Stomach smooth muscle (tissue), 2 donors: Measurements from ENCODE around the gene KIF6.

Source experiments
- H3K27ac ChIP-seq: one replicate; pipeline ENCODE4 v1.7.0; 2013; ENCODE audit warnings: mild to moderate bottlenecking, low read length, inconsistent platforms
- H3K27me3 ChIP-seq, 2 donors: one replicate each; pipeline ENCODE4 v1.7.0; 2013; ENCODE audit warnings: low read length in 2 of 2; ENCODE audit not compliant: insufficient read depth in 2 of 2, control insufficient read depth in 1 of 2
- H3K36me3 ChIP-seq, 2 donors: one replicate each; pipeline ENCODE4 v1.7.0; 2013; ENCODE audit warnings: low read length in 2 of 2; ENCODE audit not compliant: control insufficient read depth in 2 of 2, insufficient read depth in 2 of 2
- H3K4me1 ChIP-seq: one replicate; pipeline ENCODE4 v1.7.0; 2013; ENCODE audit warnings: low read length; ENCODE audit not compliant: control insufficient read depth, insufficient read depth
- H3K4me3 ChIP-seq, 2 donors: one replicate each; pipeline ENCODE4 v1.7.0; 2013; ENCODE audit warnings: low read length in 2 of 2
- H3K9ac ChIP-seq, 2 donors: one replicate each; pipeline ENCODE4 v1.7.0; 2013; ENCODE audit warnings: low read length in 2 of 2, mild to moderate bottlenecking in 1 of 2
- H3K9me3 ChIP-seq, 2 donors: one replicate each; pipeline ENCODE4 v1.7.0; 2013; ENCODE audit warnings: low read length in 2 of 2; ENCODE audit not compliant: control insufficient read depth in 2 of 2
- donor health status: healthy.
- donor health status: Pancreatic carcinoma.

The KIF6 gene

DNA sequence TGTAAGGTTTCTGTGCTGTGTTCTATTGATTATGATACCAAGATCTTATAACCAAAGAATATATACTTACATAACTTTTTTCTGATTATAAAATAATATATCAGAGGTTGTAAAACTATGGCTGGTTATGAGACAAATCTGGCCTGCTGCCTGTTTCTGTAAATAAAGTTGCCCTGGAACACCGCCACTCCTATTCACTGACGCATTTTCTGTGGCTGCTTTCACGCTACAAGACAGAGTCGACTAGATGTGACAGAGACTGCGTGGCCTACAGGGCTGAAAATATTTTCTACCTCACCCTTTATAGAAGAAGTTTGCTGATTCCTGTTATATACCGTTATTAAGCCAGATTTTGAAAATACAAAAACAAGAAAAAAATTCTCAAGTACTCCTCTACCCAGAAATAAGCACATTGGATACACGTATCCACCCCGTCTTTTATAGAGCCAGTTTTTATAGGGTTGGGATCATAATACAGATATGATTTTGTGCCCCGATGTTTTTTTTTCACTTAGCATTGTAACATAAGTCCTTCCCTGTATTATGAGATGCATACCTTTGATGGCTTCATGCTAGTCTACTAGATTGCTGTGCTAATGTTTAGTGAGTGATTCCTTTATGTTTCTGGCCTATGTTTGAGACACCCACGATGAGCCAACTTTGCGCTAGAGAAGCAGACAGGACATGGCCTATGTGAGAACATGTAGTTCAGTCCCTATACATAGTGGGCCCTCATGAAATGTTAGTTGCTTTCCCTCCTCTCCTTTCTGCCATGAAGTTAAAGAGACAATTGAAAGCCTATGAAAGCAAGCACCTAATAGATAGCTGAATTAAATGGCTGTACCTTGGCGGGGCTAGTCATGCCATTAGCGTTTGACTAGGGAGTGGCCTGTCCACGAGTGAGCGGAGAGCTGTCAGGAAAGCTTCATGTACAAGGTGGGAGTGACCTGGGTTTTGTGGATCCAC, 304.6 kb downstream of the KIF6 start:
- Histone ChIP-seq H3K36me3 (no peaks in the 10 kb centered on the region), H3K27me3 (no peaks in the 10 kb centered on the region), H3K4me1 (peaks cover 49% of the 10 kb centered on the region), H3K9ac (peak overlapping the region; percentile 39 to 62), H3K9me3 (no peaks in the 10 kb centered on the region), H3K4me3 (no peak overlapping the region), H3K27ac (peak overlapping the region; percentile 83)

DNA sequence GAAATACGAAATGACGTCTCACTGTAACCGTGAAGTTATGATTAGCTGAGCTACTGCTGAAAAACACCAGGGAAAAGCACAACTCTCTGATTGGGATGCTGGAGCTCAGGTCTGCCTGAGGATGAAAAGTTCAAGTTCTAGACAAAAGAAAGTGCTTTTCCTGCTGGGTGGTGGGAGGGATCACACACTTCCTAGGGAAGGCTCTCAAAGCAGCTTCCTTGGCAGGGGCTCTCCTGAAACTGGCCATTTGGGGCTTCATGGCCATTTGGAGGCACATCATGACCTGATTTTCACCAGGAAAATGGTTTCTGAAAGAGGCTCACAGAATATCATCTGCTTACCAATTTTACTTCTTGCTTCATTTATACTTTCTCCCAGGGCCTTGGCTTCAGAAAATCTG, 305.6 kb downstream of the KIF6 start:
- Histone ChIP-seq H3K9me3 (no peaks in the 10 kb centered on the region), H3K27ac (peak overlapping the region; percentile 50), H3K36me3 (no peaks in the 10 kb centered on the region), H3K27me3 (no peaks in the 10 kb centered on the region), H3K4me3 (no peak overlapping the region), H3K9ac (no peak overlapping the region), H3K4me1 (peaks cover 49% of the 10 kb centered on the region)

- Histone ChIP-seq H3K27ac (peak overlapping the region; percentile 75), H3K4me3 (no peak overlapping the region), H3K9me3 (no peaks in the 10 kb centered on the region), H3K9ac (no peak overlapping the region), H3K27me3 (no peaks in the 10 kb centered on the region), H3K4me1 (peaks cover 44% of the 10 kb centered on the region), H3K36me3 (no peaks in the 10 kb centered on the region)
Measured at GRCh38 chr6:39417440-39417839, 307.8 kb downstream of the KIF6 start.

GRCh38 chr6:39416728-39417127, 308.5 kb downstream of the KIF6 start:
- H3K9me3 ChIP-seq = no peaks in the 10 kb centered on the region
- peak overlapping the region in 1 of 2 donors; percentile 2 for H3K9ac ChIP-seq
- H3K36me3 ChIP-seq = no peaks in the 10 kb centered on the region
- H3K4me3 ChIP-seq = no peak overlapping the region
- H3K27me3 ChIP-seq = no peaks in the 10 kb centered on the region
- peak overlapping the region; percentile 75 for H3K27ac ChIP-seq
- H3K4me1 ChIP-seq = peaks cover 38% of the 10 kb centered on the region

DNA sequence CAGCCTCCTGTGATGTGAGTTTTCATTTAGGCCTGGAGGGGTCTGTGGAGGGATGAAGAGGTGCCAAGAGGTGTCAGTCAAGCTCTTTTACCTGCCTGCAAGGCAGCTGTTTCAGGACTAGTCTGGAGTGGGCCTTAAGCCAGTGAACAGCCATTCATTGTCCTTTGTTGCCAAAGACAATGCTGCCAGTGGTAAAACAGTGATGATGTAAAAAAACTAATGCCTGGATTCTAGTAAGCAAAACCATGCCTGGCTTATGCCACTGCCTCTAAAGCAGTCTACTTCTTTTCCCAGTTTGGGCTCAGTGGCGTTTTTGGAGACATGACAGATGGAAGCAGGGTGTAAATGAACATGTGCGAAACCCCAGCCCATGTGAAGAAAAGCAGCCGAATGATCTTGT, 309.2 kb downstream of the KIF6 start:
- Histone ChIP-seq H3K4me3 (no peak overlapping the region), H3K9ac (peak overlapping the region in 1 of 2 donors; percentile 47), H3K36me3 (no peaks in the 10 kb centered on the region), H3K27ac (peak overlapping the region; percentile 75), H3K4me1 (peaks cover 31% of the 10 kb centered on the region), H3K27me3 (no peaks in the 10 kb centered on the region), H3K9me3 (no peaks in the 10 kb centered on the region)

GRCh38 chr6:39415482-39415881, 309.7 kb downstream of the KIF6 start:
- Histone ChIP-seq H3K4me1 (peaks cover 26% of the 10 kb centered on the region), H3K4me3 (no peak overlapping the region), H3K27me3 (no peaks in the 10 kb centered on the region), H3K27ac (peak overlapping the region; percentile 75), H3K9me3 (no peaks in the 10 kb centered on the region), H3K9ac (peak overlapping the region in 1 of 2 donors; percentile 47), H3K36me3 (no peaks in the 10 kb centered on the region)

DNA sequence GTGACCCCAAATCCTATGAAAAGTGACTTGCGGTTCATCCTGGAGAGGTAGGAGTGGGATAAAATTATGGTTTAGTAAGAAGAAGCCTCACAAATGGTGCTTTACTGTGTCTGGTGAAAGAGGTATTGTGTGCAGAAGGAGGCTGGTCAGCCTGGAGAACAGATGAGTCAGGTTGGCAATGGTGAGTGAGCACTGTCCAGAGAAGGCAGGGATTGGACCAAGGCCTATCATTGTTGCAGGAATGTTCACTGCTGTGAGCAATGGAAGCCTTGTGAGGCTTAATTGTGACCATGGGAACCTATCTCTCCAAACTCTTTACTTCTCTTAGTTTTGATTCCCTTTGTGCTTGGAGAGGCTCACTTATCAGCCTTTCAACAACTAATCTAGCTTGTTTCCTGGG, 313.7 kb downstream of the KIF6 start:
- Histone ChIP-seq H3K4me3 (no peak overlapping the region), H3K36me3 (no peaks in the 10 kb centered on the region), H3K9ac (no peak overlapping the region), H3K9me3 (no peaks in the 10 kb centered on the region), H3K27ac (no peak overlapping the region), H3K27me3 (no peaks in the 10 kb centered on the region), H3K4me1 (peaks cover 6% of the 10 kb centered on the region)

- no peak overlapping the region for H3K4me3 ChIP-seq
- H3K27ac ChIP-seq = no peak overlapping the region
- H3K27me3 ChIP-seq = no peaks in the 10 kb centered on the region
- no peak overlapping the region for H3K9ac ChIP-seq
- no peaks in the 10 kb centered on the region for H3K36me3 ChIP-seq
- no peaks in the 10 kb centered on the region for H3K9me3 ChIP-seq
- peaks cover 3% of the 10 kb centered on the region for H3K4me1 ChIP-seq
Measured at GRCh38 chr6:39411001-39411400, 314.2 kb downstream of the KIF6 start.

- no peaks in the 10 kb centered on the region for H3K36me3 ChIP-seq
- H3K27me3 ChIP-seq = no peaks in the 10 kb centered on the region
- H3K4me3 ChIP-seq = no peak overlapping the region
- no peaks in the 10 kb centered on the region for H3K4me1 ChIP-seq
- H3K9ac ChIP-seq = no peak overlapping the region
- H3K27ac ChIP-seq = no peak overlapping the region
- H3K9me3 ChIP-seq = no peaks in the 10 kb centered on the region
Measured at GRCh38 chr6:39409889-39410288, 315.3 kb downstream of the KIF6 start.

DNA sequence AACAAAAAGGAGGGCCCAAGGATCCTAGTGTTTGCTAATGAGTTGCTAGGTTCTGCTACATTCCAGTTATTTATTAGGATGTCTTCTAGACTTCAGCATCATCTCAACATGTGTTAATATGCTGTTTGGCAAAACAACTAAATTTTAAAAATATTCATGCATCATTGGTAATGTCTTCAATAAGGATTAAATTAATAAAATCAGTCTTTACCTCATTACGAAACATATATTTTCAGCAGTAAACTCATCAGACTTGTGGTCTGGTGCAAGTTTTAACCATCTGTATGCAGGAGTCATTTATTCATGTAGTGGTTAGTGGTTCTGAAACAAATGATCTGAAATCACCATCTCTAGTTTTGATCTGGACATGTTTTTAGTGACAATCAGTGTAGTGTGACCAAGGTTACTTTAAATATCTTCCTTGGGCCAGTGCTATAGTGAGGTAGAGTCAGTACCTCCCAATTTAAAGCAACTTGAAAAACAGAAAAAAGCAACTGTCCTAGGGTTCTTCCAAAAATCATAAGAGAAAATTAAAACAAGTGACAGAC, 317.7 kb downstream of the KIF6 start:
- no peak overlapping the region for H3K9ac ChIP-seq
- no peaks in the 10 kb centered on the region for H3K36me3 ChIP-seq
- no peak overlapping the region for H3K4me3 ChIP-seq
- H3K27ac ChIP-seq = no peak overlapping the region
- H3K4me1 ChIP-seq = no peaks in the 10 kb centered on the region
- no peaks in the 10 kb centered on the region for H3K27me3 ChIP-seq
- no peaks in the 10 kb centered on the region for H3K9me3 ChIP-seq

GRCh38 chr6:39404312-39404711, 320.9 kb downstream of the KIF6 start:
- no peaks in the 10 kb centered on the region for H3K27me3 ChIP-seq
- no peak overlapping the region for H3K4me3 ChIP-seq
- no peaks in the 10 kb centered on the region for H3K36me3 ChIP-seq
- no peak overlapping the region for H3K27ac ChIP-seq
- no peak overlapping the region for H3K9ac ChIP-seq
- no peaks in the 10 kb centered on the region for H3K4me1 ChIP-seq
- H3K9me3 ChIP-seq = no peaks in the 10 kb centered on the region
